Hepatocyte (in vitro differentiated cells): ENCODE measurements around the gene STX8.

Experiments
- EZH2 ChIP-seq: fragments of 200-600 bp; sonication (generic); IDR thresholded peaks from 2 replicates; pipeline ENCODE4 v1.6.1; 2016; ENCODE audit warnings: antibody characterized with exemption, mild to moderate bottlenecking, borderline replicate concordance
- TF ChIP-seq, protein P1 (sequence below): fragments of 200-600 bp; sonication (generic); IDR thresholded peaks from 2 replicates; pipeline ENCODE4 v1.5.1; 2016; ENCODE audit warnings: antibody characterized with exemption, mild to moderate bottlenecking; ENCODE audit not compliant: poor library complexity

DNA sequence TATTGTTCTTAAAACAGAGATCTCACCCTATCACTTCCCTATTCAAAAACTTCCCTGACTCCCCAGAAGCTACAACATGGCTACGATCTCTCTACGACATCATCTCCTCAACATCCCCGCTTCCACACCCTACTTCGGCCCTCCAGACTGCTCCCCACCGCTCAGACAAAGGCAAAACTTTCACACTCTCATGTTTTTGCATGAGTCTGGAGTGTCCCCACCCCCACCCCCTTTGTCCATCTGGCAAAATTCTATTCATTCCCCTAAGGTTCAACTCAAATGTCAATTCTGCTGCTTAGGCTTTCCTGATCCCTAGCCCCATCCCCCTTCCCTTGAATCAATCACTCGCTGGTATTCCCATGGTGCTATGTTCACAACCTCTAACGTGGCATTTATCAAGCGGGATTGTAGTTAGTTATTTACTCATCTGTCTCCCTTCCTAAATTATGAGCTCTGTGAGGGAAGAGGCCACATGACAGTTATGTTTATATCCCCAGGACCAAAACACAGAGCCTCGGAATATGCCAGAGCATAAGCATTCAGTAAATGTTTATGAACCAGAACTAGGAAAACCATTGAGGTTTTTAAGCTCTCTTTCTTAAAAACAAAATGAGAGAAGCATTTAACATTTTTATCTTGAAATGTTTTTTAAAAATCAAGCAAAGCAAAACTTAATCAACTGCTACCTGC lies 55.9 kb downstream of the STX8 start:
- TF ChIP-seq, protein P1, sequence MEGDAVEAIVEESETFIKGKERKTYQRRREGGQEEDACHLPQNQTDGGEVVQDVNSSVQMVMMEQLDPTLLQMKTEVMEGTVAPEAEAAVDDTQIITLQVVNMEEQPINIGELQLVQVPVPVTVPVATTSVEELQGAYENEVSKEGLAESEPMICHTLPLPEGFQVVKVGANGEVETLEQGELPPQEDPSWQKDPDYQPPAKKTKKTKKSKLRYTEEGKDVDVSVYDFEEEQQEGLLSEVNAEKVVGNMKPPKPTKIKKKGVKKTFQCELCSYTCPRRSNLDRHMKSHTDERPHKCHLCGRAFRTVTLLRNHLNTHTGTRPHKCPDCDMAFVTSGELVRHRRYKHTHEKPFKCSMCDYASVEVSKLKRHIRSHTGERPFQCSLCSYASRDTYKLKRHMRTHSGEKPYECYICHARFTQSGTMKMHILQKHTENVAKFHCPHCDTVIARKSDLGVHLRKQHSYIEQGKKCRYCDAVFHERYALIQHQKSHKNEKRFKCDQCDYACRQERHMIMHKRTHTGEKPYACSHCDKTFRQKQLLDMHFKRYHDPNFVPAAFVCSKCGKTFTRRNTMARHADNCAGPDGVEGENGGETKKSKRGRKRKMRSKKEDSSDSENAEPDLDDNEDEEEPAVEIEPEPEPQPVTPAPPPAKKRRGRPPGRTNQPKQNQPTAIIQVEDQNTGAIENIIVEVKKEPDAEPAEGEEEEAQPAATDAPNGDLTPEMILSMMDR = no peak
- TF ChIP-seq EZH2 = no peak
